Common myeloid progenitor, CD34-positive (primary cell): ENCODE results near the gene SCN4A.
A peak's percentile ranks its signal among the peaks of the same experiment; 100 is the strongest.
"Not testable (repeated sequence)": the region's sequence is repeated elsewhere in the genome, so short reads cannot be mapped to it uniquely, and the experiment has no call there.

ENCODE experiments used
- CTCF ChIA-PET: fragments of 350-600 bp; sonication (Branson Sonifier 250); formaldehyde crosslinking; loops from one replicate; lab custom pipeline; 2021; ENCODE audit warnings: antibody characterized with exemption; lab: Charles Lee
- POLR2A ChIA-PET: fragments of 350-600 bp; sonication (Branson Sonifier 250); formaldehyde crosslinking; loops from one replicate; lab custom pipeline; 2021; ENCODE audit warnings: antibody characterized with exemption; lab: Charles Lee
- DNase-seq, 3 donors: peaks; one replicate each; pipeline versions ENCODE4 v3.0.0 to v3.0.0-alpha.2; 2013
- H3K27ac ChIP-seq, 2 experiments: 1 replicate in 1 of 2; 2 replicates in 1 of 2; pipeline ENCODE4 v1.7.0; 2013; ENCODE audit warnings: inconsistent platforms in 2 of 2, low read length in 2 of 2, mild to moderate bottlenecking in 2 of 2, low read depth in 1 of 2, moderate library complexity in 1 of 2; ENCODE audit not compliant: severe bottlenecking in 2 of 2, insufficient read depth in 1 of 2, poor library complexity in 1 of 2
- H3K27me3 ChIP-seq, 5 experiments: replicated peaks in 2 of 5; 1 replicate in 3 of 5; 2 replicates in 2 of 5; pipeline versions ENCODE4 v1.6.1 to v1.7.0; 2013; ENCODE audit warnings: low read length in 4 of 5, mild to moderate bottlenecking in 2 of 5, moderate library complexity in 2 of 5, inconsistent platforms in 1 of 5; ENCODE audit not compliant: insufficient read depth in 5 of 5, control insufficient read depth in 4 of 5
- H3K36me3 ChIP-seq, 4 experiments: 1 replicate in 2 of 4; 2 replicates in 2 of 4; pipeline versions ENCODE4 v1.6.1 to v1.7.0; 2013; ENCODE audit warnings: low read length in 3 of 4, control low read depth in 1 of 4, mild to moderate bottlenecking in 1 of 4; ENCODE audit not compliant: control insufficient read depth in 4 of 4, insufficient read depth in 4 of 4
- H3K4me1 ChIP-seq, 4 experiments: 1 replicate in 3 of 4; 2 replicates in 1 of 4; pipeline versions ENCODE4 v1.6.1 to v1.7.1; 2013; ENCODE audit warnings: low read length in 3 of 4, mild to moderate bottlenecking in 3 of 4, control low read depth in 1 of 4, inconsistent platforms in 1 of 4, moderate library complexity in 1 of 4; ENCODE audit not compliant: control insufficient read depth in 4 of 4, insufficient read depth in 4 of 4; ENCODE audit errors: control extremely low read depth in 1 of 4
- H3K4me3 ChIP-seq, 7 experiments: 1 replicate in 4 of 7; 2 replicates in 3 of 7; pipeline versions ENCODE4 v1.5.1 to v1.7.0; 2013; ENCODE audit warnings: mild to moderate bottlenecking in 7 of 7, low read length in 6 of 7, moderate library complexity in 6 of 7, inconsistent platforms in 2 of 7, low read depth in 2 of 7, control low read depth in 1 of 7; ENCODE audit not compliant: insufficient read depth in 4 of 7, control insufficient read depth in 1 of 7; ENCODE audit errors: extremely low read depth in 1 of 7
- H3K9me3 ChIP-seq, 5 experiments: 1 replicate in 4 of 5; 2 replicates in 1 of 5; pipeline versions ENCODE4 v1.6.1 to v1.7.1; 2013; ENCODE audit warnings: low read length in 4 of 5, mild to moderate bottlenecking in 2 of 5, inconsistent platforms in 1 of 5, low read depth in 1 of 5, moderate library complexity in 1 of 5; ENCODE audit not compliant: control insufficient read depth in 4 of 5, insufficient read depth in 2 of 5; ENCODE audit errors: control extremely low read depth in 1 of 5
- WGBS: methylation state at CpG from one replicate; pipeline ENCODE4 v1.1.5; 2013; ENCODE audit not compliant: insufficient coverage; 5-methylcytosine and 5-hydroxymethylcytosine counted together

Gene SCN4A

DNA sequence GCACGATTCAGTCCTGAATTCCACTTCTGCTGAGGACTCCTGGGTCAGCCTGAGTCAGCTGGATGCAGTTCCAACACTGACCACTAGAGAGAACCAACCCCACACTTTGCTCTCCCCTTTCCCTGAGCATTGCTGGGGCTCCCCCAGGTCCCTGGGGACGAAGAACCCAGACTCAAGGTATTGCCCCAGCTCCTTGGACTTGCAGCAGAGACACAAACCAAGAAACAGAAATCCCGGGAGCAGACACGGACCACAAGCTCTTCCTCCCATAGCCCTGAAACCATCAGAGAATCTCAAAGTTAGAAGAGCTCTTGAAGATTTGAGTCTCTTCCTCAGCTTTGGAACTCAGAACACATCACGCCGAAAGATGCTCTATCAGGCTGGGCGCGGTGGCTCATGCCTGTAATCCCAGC, 53.4 kb downstream of the SCN4A start:
- H3K4me3 ChIP-seq: no peak overlapping the region
- 60% methylated on average over 7 of the region's 8 CpGs for WGBS
- H3K27me3 ChIP-seq: no peaks in the 10 kb centered on the region
- H3K27ac ChIP-seq: no peak overlapping the region
- CTCF ChIA-PET: interaction anchor here (0.6 to 5.8 kb wide), 34 partner anchors 12 to 563 kb away, joined by 3 to 100 read pairs (median 6); partner anchors contain the start of genes CD79B and ERN1
- POLR2A ChIA-PET: interaction anchor here (0.7 to 1.0 kb wide), 2 partner anchors 81 to 227 kb away, joined by 3 to 4 read pairs; no protein-coding TSS in a partner anchor
- H3K9me3 ChIP-seq: no peaks in the 10 kb centered on the region
- peak; percentile 66 to 83 (median 71) for DNase-seq
- no peaks in the 10 kb centered on the region for H3K36me3 ChIP-seq
- H3K4me1 ChIP-seq: peaks cover 0 to 5% (median 0%) of the 10 kb centered on the region in 4 experiments

DNA sequence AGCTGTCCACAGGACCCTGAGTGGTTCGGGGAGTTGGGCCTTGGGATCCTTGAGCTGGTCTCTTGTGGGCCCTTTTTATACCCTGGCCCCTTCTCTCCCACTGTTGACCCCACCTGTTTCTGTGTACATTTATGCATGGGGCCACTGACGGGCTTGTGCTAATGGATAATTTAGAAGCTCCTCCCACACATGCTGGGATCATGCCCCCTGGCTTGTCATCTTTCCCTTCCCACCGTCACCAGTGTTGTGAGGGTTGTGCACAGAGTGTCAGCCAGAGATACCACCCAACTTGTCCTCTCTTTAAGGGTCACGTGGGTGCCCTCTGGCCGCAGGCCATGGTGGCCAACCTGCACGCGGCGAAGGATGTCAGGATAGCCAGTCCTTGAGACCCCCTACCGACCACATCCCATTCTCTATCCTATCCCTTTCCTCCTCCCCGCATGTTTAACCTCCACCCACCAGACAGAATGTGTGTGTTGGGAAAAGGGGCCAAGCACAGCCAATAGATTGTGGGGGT, 53.9 kb downstream of the SCN4A start, which contains the start of gene GH1:
Gene GH1, minus strand, starts transcription at position 51 of the 517 bp plus-strand sequence. CDS start 63 bp downstream, outside the sequence.
- H3K27ac ChIP-seq, H3K4me3 ChIP-seq, H3K9me3 ChIP-seq, H3K4me1 ChIP-seq, H3K36me3 ChIP-seq, DNase-seq, H3K27me3 ChIP-seq: not testable (repeated sequence)
- ChIA-PET CTCF (interaction anchor here (0.6 to 5.8 kb wide), 31 partner anchors 11 to 563 kb away, joined by 3 to 100 read pairs (median 6); partner anchors contain the start of genes CD79B and ERN1), POLR2A (interaction anchor here (0.7 to 1.0 kb wide), 2 partner anchors 81 to 227 kb away, joined by 3 to 4 read pairs; no protein-coding TSS in a partner anchor)
- 61% methylated on average over 7 of the region's 10 CpGs for WGBS

DNA sequence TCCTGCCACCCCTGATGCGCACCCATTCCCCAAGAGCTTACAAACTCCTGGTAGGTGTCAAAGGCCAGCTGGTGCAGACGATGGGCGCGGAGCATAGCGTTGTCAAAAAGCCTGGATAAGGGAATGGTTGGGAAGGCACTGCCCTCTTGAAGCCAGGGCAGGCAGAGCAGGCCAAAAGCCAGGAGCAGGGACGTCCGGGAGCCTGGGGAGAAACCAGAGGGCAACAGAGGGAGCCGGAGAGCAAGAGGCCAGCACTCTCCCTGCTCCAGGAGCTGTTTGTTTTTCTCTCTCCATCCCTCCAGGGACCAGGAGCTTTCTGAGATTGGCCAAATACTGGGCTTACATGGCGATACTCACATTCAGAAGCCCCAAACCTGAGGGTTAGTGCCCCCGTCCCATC, 54.4 kb downstream of the SCN4A start:
- Histone ChIP-seq H3K27me3 (no peaks in the 10 kb centered on the region), H3K9me3 (no peaks in the 10 kb centered on the region), H3K27ac (no peak overlapping the region), H3K4me1 (peaks cover 0 to 5% (median 0%) of the 10 kb centered on the region in 4 experiments), H3K4me3 (no peak overlapping the region), H3K36me3 (no peaks in the 10 kb centered on the region)
- ChIA-PET CTCF (interaction anchor here (0.6 to 5.8 kb wide), 20 partner anchors 13 to 549 kb away, joined by 3 to 100 read pairs (median 10); partner anchors contain the start of genes CD79B and ERN1), POLR2A (interaction anchor here (0.7 kb wide), 1 partner anchor 85 kb away, joined by 3 read pairs; no protein-coding TSS in a partner anchor)
- 94% methylated on average over 9 of the region's 10 CpGs for WGBS
- no peak for DNase-seq

DNA sequence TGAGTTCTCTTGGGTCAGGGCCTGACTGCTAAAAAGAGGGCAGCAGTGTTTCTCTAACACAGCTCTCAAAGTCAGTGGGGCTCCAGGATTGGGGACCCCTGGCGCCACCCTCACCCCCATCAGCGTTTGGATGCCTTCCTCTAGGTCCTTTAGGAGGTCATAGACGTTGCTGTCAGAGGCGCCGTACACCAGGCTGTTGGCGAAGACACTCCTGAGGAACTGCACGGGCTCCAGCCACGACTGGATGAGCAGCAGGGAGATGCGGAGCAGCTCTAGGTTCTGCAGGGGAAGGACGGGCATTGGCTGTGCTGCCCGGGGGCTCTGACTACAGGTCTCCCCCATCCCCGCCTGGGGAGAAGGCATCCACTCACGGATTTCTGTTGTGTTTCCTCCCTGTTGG, 55.1 kb downstream of the SCN4A start:
- CTCF ChIA-PET: interaction anchor here (0.6 to 5.8 kb wide), 12 partner anchors 13 to 549 kb away, joined by 3 to 100 read pairs (median 22); partner anchors contain the start of genes CD79B and ERN1
- 96% methylated on average over 13 of the region's 13 CpGs for WGBS
- H3K27ac ChIP-seq: no peak overlapping the region

DNA sequence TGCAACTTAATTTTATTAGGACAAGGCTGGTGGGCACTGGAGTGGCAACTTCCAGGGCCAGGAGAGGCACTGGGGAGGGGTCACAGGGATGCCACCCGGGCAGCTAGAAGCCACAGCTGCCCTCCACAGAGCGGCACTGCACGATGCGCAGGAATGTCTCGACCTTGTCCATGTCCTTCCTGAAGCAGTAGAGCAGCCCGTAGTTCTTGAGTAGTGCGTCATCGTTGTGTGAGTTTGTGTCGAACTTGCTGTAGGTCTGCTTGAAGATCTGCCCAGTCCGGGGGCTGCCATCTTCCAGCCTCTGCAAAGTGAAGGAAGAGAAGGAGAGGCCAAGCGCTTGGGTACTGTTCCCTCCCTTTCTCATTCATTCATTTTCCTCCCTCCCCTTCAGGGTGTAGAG, 55.5 kb downstream of the SCN4A start:
- 100% methylated on average over 4 of the region's 11 CpGs for WGBS
- POLR2A ChIA-PET: not testable (repeated sequence)

More for the DNA sequence above, 55.1 kb downstream of the SCN4A start:
- Histone ChIP-seq H3K4me3 (no peak overlapping the region), H3K36me3 (no peaks in the 10 kb centered on the region), H3K4me1 (peaks cover 0 to 5% (median 0%) of the 10 kb centered on the region in 4 experiments), H3K9me3 (no peaks in the 10 kb centered on the region), H3K27me3 (no peaks in the 10 kb centered on the region)
- DNase-seq: no peak
- POLR2A ChIA-PET: no interaction called here

DNA sequence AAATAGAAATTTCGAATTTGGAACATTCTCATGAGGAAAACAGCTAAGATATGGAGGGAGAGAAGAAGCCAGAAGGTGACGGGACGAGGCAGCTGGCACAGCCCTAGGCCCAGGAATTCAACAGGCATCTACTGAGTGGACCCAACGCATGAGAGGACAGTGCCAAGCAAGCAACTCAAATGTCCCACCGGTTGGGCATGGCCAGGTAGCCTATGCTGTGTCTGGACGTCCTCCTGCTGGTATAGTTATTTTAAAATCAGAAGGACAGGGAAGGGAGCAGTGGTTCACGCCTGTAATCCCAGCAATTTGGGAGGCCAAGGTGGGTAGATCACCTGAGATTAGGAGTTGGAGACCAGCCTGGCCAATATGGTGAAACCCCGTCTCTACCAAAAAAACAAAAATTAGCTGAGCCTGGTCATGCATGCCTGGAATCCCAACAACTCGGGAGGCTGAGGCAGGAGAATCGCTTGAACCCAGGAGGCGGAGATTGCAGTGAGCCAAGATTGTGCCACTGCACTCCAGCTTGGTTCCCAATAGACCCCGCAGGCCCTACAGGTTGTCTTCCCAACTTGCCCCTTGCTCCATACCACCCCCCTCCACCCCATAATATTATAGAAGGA, 56.0 kb downstream of the SCN4A start:
- ChIA-PET POLR2A (no interaction called here), CTCF (interaction anchor here (0.8 to 5.5 kb wide), 13 partner anchors 12 to 224 kb away, joined by 3 to 100 read pairs (median 9); no protein-coding TSS in a partner anchor)
- no peak overlapping the region for H3K27ac ChIP-seq
- no peaks in the 10 kb centered on the region for H3K9me3 ChIP-seq
- no peak overlapping the region for H3K4me3 ChIP-seq
- peaks cover 0 to 5% (median 0%) of the 10 kb centered on the region in 4 experiments for H3K4me1 ChIP-seq
- WGBS: 98% methylated on average over 10 of the region's 12 CpGs
- H3K36me3 ChIP-seq: no peaks in the 10 kb centered on the region
- no peaks in the 10 kb centered on the region for H3K27me3 ChIP-seq
- no peak for DNase-seq

More for the DNA sequence above, 55.5 kb downstream of the SCN4A start:
- H3K36me3 ChIP-seq, H3K4me1 ChIP-seq, H3K9me3 ChIP-seq, H3K4me3 ChIP-seq, DNase-seq, H3K27ac ChIP-seq, H3K27me3 ChIP-seq: not testable (repeated sequence)
- CTCF ChIA-PET: interaction anchor here (0.9 to 5.8 kb wide), 10 partner anchors 13 to 216 kb away, joined by 3 to 100 read pairs (median 14); partner anchors contain the start of gene CD79B
